SHP77 (cell line): ENCODE data around the gene MEGF11.

Experiments used
- DNase-seq, 2 experiments: peaks; one replicate each; lab custom pipeline; 2025; lab: John Stamatoyannopoulos, UW

Gene MEGF11

GRCh38 chr15:65918357-65918920 is 335.1 kb downstream of the MEGF11 start:
- no peak for DNase-seq

GRCh38 chr15:65917936-65918335 is 335.6 kb downstream of the MEGF11 start:
- no peak for DNase-seq

GRCh38 chr15:65917407-65917756 is 336.2 kb downstream of the MEGF11 start:
- no peak for DNase-seq

GRCh38 chr15:65916664-65917406 is 336.7 kb downstream of the MEGF11 start:
- peak; percentile 91 to 92 for DNase-seq

GRCh38 chr15:65916041-65916663 is 337.4 kb downstream of the MEGF11 start:
- peak in 1 of 2 experiments; percentile 29 for DNase-seq

- DNase-seq = no peak
Measured at GRCh38 chr15:65914981-65915925, 338.3 kb downstream of the MEGF11 start.

GRCh38 chr15:65914386-65914785 is 339.2 kb downstream of the MEGF11 start:
- no peak for DNase-seq

- no peak for DNase-seq
Measured at GRCh38 chr15:65913631-65914199, 339.8 kb downstream of the MEGF11 start.

- no peak for DNase-seq
Measured at GRCh38 chr15:65912235-65912634, 341.3 kb downstream of the MEGF11 start.

GRCh38 chr15:65910341-65910740 is 343.2 kb downstream of the MEGF11 start:
- DNase-seq = no peak

- DNase-seq = no peak
Measured at GRCh38 chr15:65909831-65910230, 343.7 kb downstream of the MEGF11 start.

- no peak for DNase-seq
Measured at GRCh38 chr15:65908876-65909275, 344.7 kb downstream of the MEGF11 start.

GRCh38 chr15:65907661-65908060 is 345.9 kb downstream of the MEGF11 start:
- no peak for DNase-seq

- no peak for DNase-seq
Measured at GRCh38 chr15:65906396-65906795, 347.2 kb downstream of the MEGF11 start.

GRCh38 chr15:65904301-65904700 is 349.2 kb downstream of the MEGF11 start:
- DNase-seq = no peak

- no peak for DNase-seq
Measured at GRCh38 chr15:65903296-65904073, 350.1 kb downstream of the MEGF11 start.

GRCh38 chr15:65902373-65902772 is 351.2 kb downstream of the MEGF11 start:
- DNase-seq = peak; percentile 52 to 81

- DNase-seq = no peak
Measured at GRCh38 chr15:65901836-65902235, 351.7 kb downstream of the MEGF11 start.

GRCh38 chr15:65901336-65901735 is 352.2 kb downstream of the MEGF11 start:
- DNase-seq = no peak

- DNase-seq = no peak
Measured at GRCh38 chr15:65900488-65900887, 353.1 kb downstream of the MEGF11 start.

- DNase-seq = no peak
Measured at GRCh38 chr15:65896236-65896635, 357.3 kb downstream of the MEGF11 start.
